ENCODE results near the gene CS. TPM values are rescaled to one million over a fixed set of nuclear protein-coding genes. Genes with fewer than 3 reads are reported as not detected.

CS gene
- total RNA-seq, 1 donor from 2014 or later: 302 TPM

DNA sequence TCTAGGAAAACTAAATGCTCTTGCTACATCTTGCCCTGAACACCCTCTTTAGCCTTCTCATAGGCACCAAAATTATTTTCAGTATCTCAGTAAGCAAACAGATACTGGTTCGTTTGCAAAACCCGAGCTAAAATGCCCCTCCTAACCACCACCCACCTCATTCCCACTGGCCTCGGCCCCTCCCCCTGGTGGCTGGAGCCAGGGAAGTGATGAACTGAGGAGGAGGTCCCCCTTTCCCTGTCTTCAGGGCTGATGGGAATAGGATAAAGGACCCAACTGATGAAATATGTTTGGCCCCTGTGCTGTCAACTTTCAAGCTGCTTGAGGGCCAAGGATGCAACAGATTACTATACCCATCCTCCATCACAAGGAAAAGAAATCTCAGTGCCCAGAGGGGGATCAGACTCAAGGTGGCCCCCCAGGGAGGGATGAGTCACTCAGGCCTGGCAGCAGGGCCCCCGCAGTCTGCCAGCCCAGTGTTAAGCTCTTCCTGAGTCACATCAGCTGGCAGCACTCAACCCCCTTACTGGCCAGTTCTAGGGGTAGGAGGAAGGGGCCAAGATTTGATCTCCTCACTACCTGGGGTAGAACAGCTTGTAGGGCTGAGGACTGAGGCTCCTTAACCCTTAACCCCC, 43.7 kb downstream of the CS start:
- H3K27me3 Mint-ChIP-seq (ENCODE audit: low read depth): no peaks in the 10 kb centered on the region
- TF ChIP-seq, protein P1, sequence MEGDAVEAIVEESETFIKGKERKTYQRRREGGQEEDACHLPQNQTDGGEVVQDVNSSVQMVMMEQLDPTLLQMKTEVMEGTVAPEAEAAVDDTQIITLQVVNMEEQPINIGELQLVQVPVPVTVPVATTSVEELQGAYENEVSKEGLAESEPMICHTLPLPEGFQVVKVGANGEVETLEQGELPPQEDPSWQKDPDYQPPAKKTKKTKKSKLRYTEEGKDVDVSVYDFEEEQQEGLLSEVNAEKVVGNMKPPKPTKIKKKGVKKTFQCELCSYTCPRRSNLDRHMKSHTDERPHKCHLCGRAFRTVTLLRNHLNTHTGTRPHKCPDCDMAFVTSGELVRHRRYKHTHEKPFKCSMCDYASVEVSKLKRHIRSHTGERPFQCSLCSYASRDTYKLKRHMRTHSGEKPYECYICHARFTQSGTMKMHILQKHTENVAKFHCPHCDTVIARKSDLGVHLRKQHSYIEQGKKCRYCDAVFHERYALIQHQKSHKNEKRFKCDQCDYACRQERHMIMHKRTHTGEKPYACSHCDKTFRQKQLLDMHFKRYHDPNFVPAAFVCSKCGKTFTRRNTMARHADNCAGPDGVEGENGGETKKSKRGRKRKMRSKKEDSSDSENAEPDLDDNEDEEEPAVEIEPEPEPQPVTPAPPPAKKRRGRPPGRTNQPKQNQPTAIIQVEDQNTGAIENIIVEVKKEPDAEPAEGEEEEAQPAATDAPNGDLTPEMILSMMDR (conservative IDR thresholded peaks at IDR 0.05): no peak
- DNase-seq (ENCODE audit: low read depth, low spot score): no peak
- H3K36me3 Mint-ChIP-seq (ENCODE audit: low read depth): peaks cover 11% of the 10 kb centered on the region
- no peaks in the 10 kb centered on the region for H3K9me3 Mint-ChIP-seq
- H3K4me1 Mint-ChIP-seq: peaks cover 25% of the 10 kb centered on the region
- H3K4me3 Mint-ChIP-seq: peak overlapping the region; percentile 94
- no peak overlapping the region for H3K27ac Mint-ChIP-seq (ENCODE audit: unreplicated experiment)

DNA sequence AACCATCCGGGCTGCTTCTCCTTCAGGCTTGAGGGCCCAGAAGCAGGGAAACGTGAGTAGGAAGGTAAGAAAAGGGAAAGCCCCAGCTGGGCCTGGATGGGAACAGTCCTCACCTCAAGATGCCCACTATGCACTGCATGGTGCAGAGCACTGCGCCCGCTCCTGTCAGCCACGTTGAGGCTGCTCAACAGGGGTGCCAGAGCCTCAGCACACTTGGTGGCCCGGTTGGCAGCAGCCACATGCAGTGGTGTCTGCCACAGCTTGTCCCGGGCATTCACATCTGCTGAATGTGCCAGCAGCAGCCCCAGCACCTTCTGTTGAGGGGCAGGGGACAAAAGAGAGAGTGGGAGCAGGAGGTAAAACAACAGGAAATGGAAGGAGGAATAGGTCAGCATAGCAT, 44.5 kb downstream of the CS start:
- Mint-ChIP-seq H3K27me3 (ENCODE audit: low read depth) (no peaks in the 10 kb centered on the region), H3K4me3 (peak overlapping the region; percentile 94), H3K27ac (ENCODE audit: unreplicated experiment) (no peak overlapping the region), H3K4me1 (peaks cover 25% of the 10 kb centered on the region), H3K9me3 (no peaks in the 10 kb centered on the region), H3K36me3 (ENCODE audit: low read depth) (peaks cover 11% of the 10 kb centered on the region)
- TF ChIP-seq, protein P1 (conservative IDR thresholded peaks at IDR 0.05): no peak
- DNase-seq (ENCODE audit: low read depth, low spot score): no peak

DNA sequence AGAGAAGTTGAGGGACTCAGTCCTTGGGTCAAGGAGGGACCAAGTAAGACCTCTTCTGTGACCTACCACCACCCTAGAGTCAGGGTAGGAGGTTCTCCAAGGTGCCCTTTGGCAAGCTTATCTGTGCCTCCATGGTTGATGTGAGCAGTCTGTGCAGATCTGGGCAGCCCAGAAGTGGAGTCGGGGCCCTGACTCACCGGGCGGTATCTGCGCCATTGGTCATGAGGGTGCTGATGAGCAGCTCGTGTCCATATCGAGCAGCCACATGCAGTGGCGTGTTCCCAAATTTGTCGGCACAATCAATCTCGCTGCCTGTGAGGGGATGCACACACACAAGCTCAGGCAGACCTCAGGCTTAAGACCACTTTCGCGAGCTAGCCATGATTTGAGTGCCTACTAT, 47.0 kb downstream of the CS start:
- DNase-seq (ENCODE audit: low read depth, low spot score): no peak
- peak overlapping the region; percentile 48 for H3K4me3 Mint-ChIP-seq
- H3K4me1 Mint-ChIP-seq: peaks cover 17% of the 10 kb centered on the region
- TF ChIP-seq, protein P1 (conservative IDR thresholded peaks at IDR 0.05): no peak
- peaks cover 14% of the 10 kb centered on the region for H3K36me3 Mint-ChIP-seq (ENCODE audit: low read depth)
- no peaks in the 10 kb centered on the region for H3K27me3 Mint-ChIP-seq (ENCODE audit: low read depth)
- no peaks in the 10 kb centered on the region for H3K9me3 Mint-ChIP-seq
- H3K27ac Mint-ChIP-seq (ENCODE audit: unreplicated experiment): no peak overlapping the region

DNA sequence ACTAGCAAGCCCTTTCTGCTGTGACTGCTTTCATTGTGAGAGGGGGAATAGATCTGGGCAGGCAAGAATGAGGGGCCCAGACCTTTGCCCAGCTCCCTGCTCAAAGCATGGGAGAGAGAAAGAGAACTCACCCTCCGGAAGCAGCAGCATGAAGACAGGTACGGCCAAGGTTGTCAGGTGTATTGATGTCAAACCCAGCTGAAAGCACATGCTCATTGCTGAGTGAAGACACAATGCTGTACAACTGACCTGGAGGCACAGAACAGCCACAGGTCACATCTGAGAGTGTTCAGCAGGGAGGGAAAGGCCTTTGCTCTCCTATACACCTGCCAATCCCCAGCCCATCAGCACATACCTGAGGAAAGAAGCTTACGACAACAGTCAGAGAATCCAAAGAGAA, 47.5 kb downstream of the CS start:
- Mint-ChIP-seq H3K36me3 (ENCODE audit: low read depth) (peaks cover 14% of the 10 kb centered on the region), H3K4me3 (no peak overlapping the region)

DNA sequence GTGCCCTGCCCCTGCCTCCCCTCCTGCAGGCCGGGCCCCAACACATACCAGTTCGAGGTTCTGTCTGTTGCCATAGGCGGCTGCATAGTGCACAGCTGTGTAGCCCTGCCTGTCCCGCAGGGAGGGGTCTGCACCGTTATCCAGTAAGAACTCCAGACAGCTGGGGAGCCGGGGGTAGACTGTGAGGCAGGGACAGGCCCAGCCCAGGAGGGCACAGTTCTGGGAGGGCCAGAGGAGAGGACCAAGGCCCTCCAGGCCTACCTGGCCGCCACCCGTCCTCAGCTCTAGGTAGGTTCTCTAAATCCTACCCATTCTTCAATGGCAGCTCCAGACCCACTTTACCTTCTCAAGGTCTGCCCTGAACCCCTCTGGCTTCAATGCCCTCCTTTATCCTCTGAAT, 51.4 kb downstream of the CS start:
- Mint-ChIP-seq H3K4me1 (no peaks in the 10 kb centered on the region), H3K36me3 (ENCODE audit: low read depth) (peaks cover 13% of the 10 kb centered on the region), H3K9me3 (no peaks in the 10 kb centered on the region), H3K4me3 (peak overlapping the region; percentile 33), H3K27ac (ENCODE audit: unreplicated experiment) (no peak overlapping the region), H3K27me3 (ENCODE audit: low read depth) (no peaks in the 10 kb centered on the region)
- TF ChIP-seq, protein P1 (conservative IDR thresholded peaks at IDR 0.05): no peak
- DNase-seq (ENCODE audit: low read depth, low spot score): no peak

More for the DNA sequence above, 47.5 kb downstream of the CS start:
- no peak for DNase-seq (ENCODE audit: low read depth, low spot score)
- TF ChIP-seq, protein P1 (conservative IDR thresholded peaks at IDR 0.05): no peak
- no peaks in the 10 kb centered on the region for H3K27me3 Mint-ChIP-seq (ENCODE audit: low read depth)
- H3K4me1 Mint-ChIP-seq: peaks cover 17% of the 10 kb centered on the region
- H3K9me3 Mint-ChIP-seq: no peaks in the 10 kb centered on the region
- no peak overlapping the region for H3K27ac Mint-ChIP-seq (ENCODE audit: unreplicated experiment)

Measured in neural crest cell (in vitro differentiated cells).